GM19043 (cell line): ENCODE measurements around the gene ZBTB4.
"Not testable (repeated sequence)": the region's sequence is repeated elsewhere in the genome, so short reads cannot be mapped to it uniquely, and the experiment has no call there.

Experiments
- ATAC-seq: cut with Tn5 transposase; IDR thresholded peaks from one replicate; pipeline ENCODE4 v1.9.1; 2021; ENCODE audit warnings: low read depth; ENCODE audit not compliant: unreplicated experiment

ZBTB4 gene

DNA sequence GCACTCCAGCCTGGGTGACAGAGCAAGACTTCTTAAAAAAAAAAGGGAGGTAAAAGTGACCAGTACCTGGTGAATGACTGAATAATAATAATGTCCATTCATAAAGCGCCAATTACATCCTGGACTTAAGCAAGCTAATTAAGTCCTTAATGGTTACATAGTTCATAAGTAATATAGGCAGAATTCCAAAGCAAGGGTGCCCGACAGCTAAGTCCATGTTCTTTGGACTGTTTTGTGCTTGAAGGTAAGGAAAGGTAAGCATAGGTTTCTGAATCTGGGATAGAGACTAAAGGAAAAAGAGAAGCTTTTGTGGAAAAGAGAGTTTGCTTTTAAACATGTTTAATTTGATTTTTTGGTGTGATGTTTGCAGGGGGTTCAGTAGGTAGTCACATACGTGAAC lies 14.5 kb upstream of the ZBTB4 start:
- ATAC-seq: no peak

- ATAC-seq: no peak
Measured at GRCh38 chr17:7491583-7491982, 12.2 kb upstream of the ZBTB4 start.

GRCh38 chr17:7490144-7490543 lies 10.7 kb upstream of the ZBTB4 start:
- ATAC-seq: no peak

DNA sequence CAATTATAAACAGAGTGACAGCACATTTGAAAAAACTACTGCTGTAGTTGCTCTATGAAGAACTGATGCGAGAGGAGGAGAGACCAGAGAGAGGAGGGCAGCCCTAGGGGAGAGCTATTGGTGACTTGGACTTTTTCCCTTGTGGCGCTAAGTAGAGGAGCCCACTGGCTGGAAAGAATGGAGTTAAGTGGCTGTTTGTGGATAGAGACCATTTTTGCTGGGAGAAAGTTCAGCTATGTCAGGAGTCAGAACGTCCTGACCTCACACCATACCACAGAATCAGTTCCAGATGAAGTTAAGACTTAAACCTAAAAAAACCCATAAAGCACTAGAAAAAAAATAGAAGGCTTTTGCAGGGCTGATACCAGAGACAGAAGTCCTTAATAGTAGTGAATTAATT lies 6.8 kb upstream of the ZBTB4 start:
- ATAC-seq: no peak

DNA sequence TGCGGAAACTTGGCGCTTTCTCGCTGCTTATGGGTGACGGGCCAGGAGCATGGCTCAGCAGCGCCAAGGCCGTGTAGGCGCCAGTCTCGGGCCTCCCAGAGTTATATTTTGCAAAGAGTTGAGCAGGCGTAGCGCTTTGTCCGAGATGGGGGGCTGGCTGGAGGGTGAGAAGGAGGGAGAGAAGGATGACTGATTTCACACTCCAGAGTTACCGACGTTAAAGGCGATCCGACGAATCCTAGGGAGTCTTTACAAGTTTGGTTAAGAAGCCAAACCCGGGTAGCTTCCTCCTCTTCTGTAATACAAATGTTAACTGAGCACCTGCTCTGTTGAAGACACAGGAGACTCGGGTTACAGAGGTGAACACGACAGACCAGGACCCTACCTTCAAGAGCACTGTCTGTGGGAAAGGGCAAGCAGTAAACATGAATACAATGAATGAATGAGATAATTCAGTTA lies 5.5 kb upstream of the ZBTB4 start:
- ATAC-seq: no peak

- ATAC-seq: peak; percentile 40
Measured at GRCh38 chr17:7484067-7484918, 4.9 kb upstream of the ZBTB4 start, which contains the start of gene POLR2A. POLR2A (plus strand) TSS chr17:7484366.

- peak; percentile 44 for ATAC-seq
Measured at GRCh38 chr17:7483255-7484066, 4.0 kb upstream of the ZBTB4 start.

- ATAC-seq: not testable (repeated sequence)
Measured at GRCh38 chr17:7482742-7483088, 3.3 kb upstream of the ZBTB4 start.

- not testable (repeated sequence) for ATAC-seq
Measured at GRCh38 chr17:7481842-7482741, 2.7 kb upstream of the ZBTB4 start.

- ATAC-seq: not testable (repeated sequence)
Measured at GRCh38 chr17:7481275-7481674, 1.8 kb upstream of the ZBTB4 start, which contains the start of gene SLC35G6. SLC35G6 (plus strand) TSS chr17:7481446; CDS start chr17:7481517, 71 bp downstream.

DNA sequence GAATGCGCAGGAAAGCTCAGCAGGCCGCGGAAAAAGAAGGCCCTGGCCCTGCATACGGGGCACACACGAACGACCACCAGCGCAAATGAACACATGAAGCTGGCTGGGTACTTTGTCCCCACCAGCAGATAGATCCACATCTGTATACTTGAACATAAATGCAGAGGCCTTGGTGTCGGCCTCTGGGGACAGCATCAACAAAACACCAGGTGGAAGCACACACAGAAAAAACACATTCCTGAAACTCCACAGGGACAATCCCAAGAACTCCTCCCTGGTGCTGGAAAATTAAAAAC lies 606 bp upstream of the ZBTB4 start:
- no peak for ATAC-seq

DNA sequence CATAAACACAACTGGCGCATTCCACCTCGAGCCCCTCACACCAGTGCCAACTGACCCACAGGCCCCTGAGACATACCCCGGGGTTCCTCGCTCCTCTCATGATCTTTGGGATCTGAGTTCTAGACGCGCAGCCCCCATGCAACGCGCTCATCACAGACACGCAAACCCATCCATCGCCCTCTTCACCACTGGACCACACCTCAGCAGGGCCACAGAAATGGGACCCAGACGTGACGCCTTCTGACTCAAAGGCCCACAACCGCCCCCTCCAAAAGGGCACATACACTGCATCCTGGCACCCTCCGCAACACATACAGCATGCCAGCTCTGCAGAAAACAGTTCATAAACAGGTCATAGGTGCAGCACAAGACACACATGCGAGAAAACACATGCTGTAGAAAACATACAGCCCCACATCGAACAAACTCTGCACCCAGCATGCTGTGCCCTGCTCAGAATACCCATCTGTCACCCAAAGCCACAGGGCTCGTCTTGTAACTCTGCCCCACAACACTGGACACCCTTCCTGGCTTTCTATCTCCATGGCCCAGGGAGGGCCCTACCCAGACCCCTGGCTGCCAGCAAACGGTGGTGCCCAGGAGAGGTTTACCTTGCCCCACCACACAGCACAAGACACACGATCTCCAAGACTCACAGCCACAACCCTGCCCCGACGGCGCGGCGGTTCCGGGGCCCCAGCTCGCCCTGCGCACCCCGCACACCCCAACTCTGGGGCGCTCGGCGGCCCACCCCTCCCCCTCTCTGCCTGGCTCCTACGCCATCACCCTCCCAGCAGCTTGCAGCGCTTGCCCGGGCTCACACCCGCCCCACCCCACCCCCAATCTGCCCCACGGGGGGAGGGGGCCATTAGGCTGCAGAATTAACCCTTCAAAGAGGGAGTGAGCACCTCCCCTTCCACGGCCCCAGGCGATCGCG lies 887 bp downstream of the ZBTB4 start:
- no peak for ATAC-seq

DNA sequence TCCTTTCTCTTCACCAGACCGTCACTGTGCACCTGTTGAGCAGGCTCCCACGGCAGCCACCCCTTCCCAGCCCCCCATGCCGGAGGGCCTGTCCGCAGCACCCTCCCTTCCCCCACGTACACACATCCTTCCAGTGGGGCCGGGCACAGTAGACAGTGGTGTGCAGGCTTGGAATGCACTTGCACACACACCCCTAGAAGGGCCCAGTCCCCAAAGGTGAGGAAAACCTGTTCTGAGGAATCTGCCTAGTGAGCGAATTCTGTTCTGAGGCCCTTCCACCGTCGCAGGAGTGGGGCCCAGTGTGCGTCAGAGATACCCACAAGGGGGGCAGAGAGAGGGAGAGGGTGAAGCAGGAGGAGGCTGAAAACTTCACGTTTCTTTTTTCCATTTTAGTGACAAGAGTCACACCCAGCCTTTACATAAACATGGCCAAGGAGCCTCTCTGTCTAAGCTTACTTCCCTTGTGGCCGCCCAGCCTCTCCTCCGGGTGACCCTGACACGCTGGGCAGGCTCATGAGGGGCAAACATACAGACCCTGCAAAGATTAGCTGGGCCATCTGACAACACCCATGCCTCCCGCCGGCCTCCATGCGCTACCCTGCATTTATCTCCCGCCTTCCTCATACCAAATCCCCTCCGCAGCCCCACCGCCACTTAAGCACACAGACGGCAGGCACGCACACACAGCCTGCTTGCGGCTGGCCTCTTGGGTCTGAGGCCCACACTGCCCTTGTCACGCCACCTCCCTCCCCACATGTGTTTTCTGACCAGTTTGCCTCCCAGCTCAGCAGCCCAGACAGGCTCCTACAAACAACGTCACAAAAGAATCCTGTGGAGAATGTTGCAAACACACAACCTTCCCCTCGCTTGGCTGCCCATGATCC lies 1.8 kb downstream of the ZBTB4 start:
- ATAC-seq: no peak

- no peak for ATAC-seq
Measured at GRCh38 chr17:7476951-7477350, 2.5 kb downstream of the ZBTB4 start.

- no peak for ATAC-seq
Measured at GRCh38 chr17:7476494-7476893, 2.9 kb downstream of the ZBTB4 start.

DNA sequence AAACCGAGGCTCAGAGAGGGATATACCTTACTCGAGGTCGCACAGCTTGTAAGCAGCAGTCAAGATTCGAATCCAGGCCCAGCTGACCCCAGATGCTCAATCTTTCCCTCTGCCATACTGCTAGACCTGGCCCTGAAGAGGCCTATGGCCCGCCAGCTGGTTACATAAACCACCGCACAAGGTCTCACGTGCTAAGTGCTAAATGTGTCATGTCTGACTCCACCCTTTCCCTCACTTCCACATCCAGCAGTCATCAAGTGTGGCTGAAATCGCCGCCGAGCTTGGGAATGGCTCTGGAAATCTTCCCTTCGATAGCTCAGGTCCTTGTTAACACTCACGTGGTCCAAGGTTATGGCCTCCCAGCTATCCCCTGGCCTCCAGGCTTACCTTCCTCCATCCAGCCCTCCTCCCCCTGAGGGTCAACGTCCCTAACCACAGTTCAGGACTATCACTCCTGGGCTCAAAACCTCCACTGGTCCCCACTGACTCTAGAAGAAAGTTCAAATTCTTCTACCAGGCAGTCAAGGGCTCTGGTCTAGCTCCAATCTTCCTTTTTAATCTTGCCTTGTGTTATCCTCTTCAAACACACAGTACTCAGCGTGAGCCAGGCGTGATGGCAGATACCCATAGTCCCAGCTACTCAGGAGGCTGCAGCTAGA lies 3.5 kb downstream of the ZBTB4 start:
- no peak for ATAC-seq

- ATAC-seq: not testable (repeated sequence)
Measured at GRCh38 chr17:7474767-7475166, 4.7 kb downstream of the ZBTB4 start.

DNA sequence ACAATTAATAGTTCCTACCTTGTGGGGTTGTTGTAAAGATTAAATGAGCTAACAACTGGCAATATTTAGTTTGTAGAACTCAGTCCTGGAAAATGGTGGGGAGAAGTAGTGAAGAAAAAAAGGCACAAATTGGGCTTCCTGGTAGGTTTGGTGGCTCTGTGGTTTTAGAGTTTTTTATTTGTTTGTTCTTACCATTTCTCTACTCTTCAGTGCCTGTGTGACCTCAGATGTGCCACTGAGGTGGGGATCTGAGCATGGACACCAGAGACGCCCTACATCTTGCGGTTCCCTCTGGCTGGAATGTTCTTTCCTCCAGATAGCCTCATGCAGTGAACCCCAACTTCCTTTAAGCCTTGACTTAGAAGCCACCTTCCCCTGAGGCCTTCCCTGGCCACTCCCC lies 7.7 kb downstream of the ZBTB4 start:
- ATAC-seq: no peak
